HCT116 (cell line): ENCODE results near the gene CTBP2. TPM values are rescaled to one million over a fixed set of nuclear protein-coding genes. Genes with fewer than 3 reads are reported as not detected.

Experiments
- ATAC-seq: fragments of 200-7000 bp; cut with Tn5 transposase; 2 replicates; pipeline ENCODE4 v1.9.1; 2020; ENCODE audit warnings: mild to moderate bottlenecking, moderate library complexity
- BruUV-seq: library from RNA; stranded (reverse); fragments of 400-500 nt; replicated peaks from 2 replicates; lab custom pipeline; 2021; lab: Mats Ljungman, UMichigan
- CTCF ChIA-PET: fragments of 300-600 bp; sonication (Branson Sonifier 250); formaldehyde crosslinking; loops from one replicate; lab custom pipeline; 2021; ENCODE audit warnings: antibody characterized with exemption; lab: Charles Lee
- POLR2A ChIA-PET: fragments of 300-600, 350-600 bp; sonication (Branson Sonifier 250); formaldehyde crosslinking; loops from one replicate; lab custom pipeline; 2021; ENCODE audit warnings: antibody characterized with exemption; lab: Charles Lee
- RAD21 ChIA-PET, 2 experiments: fragments of 300-600 bp; sonication (Branson Sonifier 250); formaldehyde crosslinking; loops; one replicate each; lab custom pipeline; 2023; ENCODE audit warnings: low total read pairs in 2 of 2; ENCODE audit not compliant: uncharacterized antibody in 2 of 2, unreplicated experiment in 2 of 2, low non-redundant PET in 1 of 2; lab: Charles Lee
- DNase-seq: peaks from one replicate; pipeline ENCODE4 v3.0.0-alpha.2; 2010; ENCODE audit warnings: low read depth, low spot score
- H2AFZ ChIP-seq: fragments of 200-600 bp; shearing (Covaris generic), sonication (generic); 2 replicates; pipeline ENCODE4 v1.6.1; 2017; ENCODE audit warnings: low read depth, mixed run types, mixed read lengths, antibody characterized with exemption, low read length; ENCODE audit not compliant: poor library complexity, severe bottlenecking
- H3K27ac ChIP-seq: 2 replicates; pipeline ENCODE4 v1.5.1; 2012; ENCODE audit warnings: low read depth, low read length
- H3K27me3 ChIP-seq: fragments of 200-600 bp; sonication (generic); 2 replicates; pipeline ENCODE4 v1.6.1; 2016; ENCODE audit warnings: mixed run types, low read length, mixed read lengths; ENCODE audit not compliant: insufficient read depth
- H3K36me3 ChIP-seq, 2 experiments: fragments of 200-500 bp in 1 of 2; fragments of 200-600 bp in 1 of 2; sonication (Bioruptor generic) in 1 of 2; sonication (generic) in 1 of 2; 2 replicates each; pipeline versions ENCODE4 v1.5.1 to v1.6.1; 2014 to 2016; ENCODE audit warnings: low read length in 2 of 2, inconsistent platforms in 1 of 2, mixed read lengths in 1 of 2, mixed run types in 1 of 2; ENCODE audit not compliant: insufficient read depth in 2 of 2, control insufficient read depth in 1 of 2
- H3K4me1 ChIP-seq, 2 experiments: fragments of 200-600 bp in 1 of 2; sonication (generic) in 1 of 2; 2 replicates each; pipeline versions ENCODE4 v1.5.1 to v1.6.1; 2012 to 2017; ENCODE audit warnings: low read length in 2 of 2, inconsistent platforms in 1 of 2, mild to moderate bottlenecking in 1 of 2, mixed read lengths in 1 of 2, mixed run types in 1 of 2, moderate library complexity in 1 of 2; ENCODE audit not compliant: insufficient read depth in 2 of 2, control insufficient read depth in 1 of 2
- H3K4me2 ChIP-seq: fragments of 200-600 bp; sonication (generic); 2 replicates; pipeline ENCODE4 v1.6.1; 2017; ENCODE audit warnings: mixed run types, low read length, mixed read lengths
- H3K4me3 ChIP-seq, 2 experiments: fragments of 200-600 bp in 1 of 2; sonication (generic) in 1 of 2; replicated peaks in 1 of 2; 2 replicates each; pipeline ENCODE4 v1.5.1; 2011 to 2016; ENCODE audit warnings: low read length in 2 of 2, control low read depth in 1 of 2, low read depth in 1 of 2, mild to moderate bottlenecking in 1 of 2, mixed read lengths in 1 of 2, mixed run types in 1 of 2
- H3K79me2 ChIP-seq: fragments of 200-600 bp; sonication (generic); 2 replicates; pipeline ENCODE4 v1.6.1; 2017; ENCODE audit warnings: mild to moderate bottlenecking, mixed run types, low read length, moderate library complexity, mixed read lengths; ENCODE audit not compliant: insufficient read depth
- H3K9ac ChIP-seq: fragments of 200-600 bp; sonication (generic); 2 replicates; pipeline ENCODE4 v1.6.1; 2016; ENCODE audit warnings: low read length, mixed read lengths
- H3K9me2 ChIP-seq: fragments of 200-600 bp; sonication (generic), shearing (Covaris generic); 2 replicates; pipeline ENCODE4 v1.6.1; 2017; ENCODE audit warnings: mixed run types, mild to moderate bottlenecking, moderate library complexity; ENCODE audit not compliant: insufficient read depth
- H3K9me3 ChIP-seq, 2 experiments: fragments of 200-500 bp in 1 of 2; fragments of 200-600 bp in 1 of 2; sonication (Bioruptor generic) in 1 of 2; sonication (generic) in 1 of 2; 2 replicates each; pipeline ENCODE4 v1.6.1; 2014 to 2017; ENCODE audit warnings: low read length in 2 of 2, mixed read lengths in 2 of 2, inconsistent platforms in 1 of 2, low read depth in 1 of 2, mild to moderate bottlenecking in 1 of 2, mixed run types in 1 of 2, moderate library complexity in 1 of 2; ENCODE audit not compliant: control insufficient read depth in 1 of 2, insufficient read depth in 1 of 2
- H4K20me1 ChIP-seq: fragments of 200-600 bp; sonication (generic), shearing (Covaris generic); 2 replicates; pipeline ENCODE4 v1.6.1; 2017; ENCODE audit warnings: mixed run types, mild to moderate bottlenecking, moderate library complexity; ENCODE audit not compliant: insufficient read depth
- CEBPB ChIP-seq: IDR thresholded peaks from 2 replicates; pipeline ENCODE4 v1.6.1; 2012; ENCODE audit warnings: low read depth
- EGR1 ChIP-seq: IDR thresholded peaks from 2 replicates; pipeline ENCODE4 v1.6.1; 2012; ENCODE audit warnings: low read depth
- EZH2 ChIP-seq: fragments of 200-600 bp; sonication (generic); IDR thresholded peaks from 2 replicates; pipeline ENCODE4 v1.6.1; 2017; ENCODE audit warnings: antibody characterized with exemption, mixed run types
- EZH2phosphoT487 ChIP-seq: fragments of 200-600 bp; IDR thresholded peaks from 2 replicates; pipeline ENCODE4 v1.6.1; 2018; ENCODE audit warnings: antibody characterized with exemption, borderline replicate concordance
- JUND ChIP-seq: IDR thresholded peaks from 2 replicates; pipeline ENCODE4 v1.6.1; 2012
- POLR2A ChIP-seq: IDR thresholded peaks from 2 replicates; pipeline ENCODE4 v1.7.0; 2011; ENCODE audit warnings: borderline replicate concordance; ENCODE audit not compliant: insufficient read depth, insufficient read length; ENCODE audit errors: extremely low read depth
- POLR2AphosphoS5 ChIP-seq: IDR thresholded peaks from 2 replicates; pipeline ENCODE4 v1.6.1; 2011; ENCODE audit warnings: mild to moderate bottlenecking, low read depth, low read length, moderate library complexity
- RAD21 ChIP-seq: IDR thresholded peaks from 2 replicates; pipeline ENCODE4 v1.6.1; 2012; ENCODE audit warnings: low read depth, mild to moderate bottlenecking
- SP1 ChIP-seq: IDR thresholded peaks from 2 replicates; pipeline ENCODE4 v1.6.1; 2012; ENCODE audit warnings: low read depth
- SRF ChIP-seq: IDR thresholded peaks from 2 replicates; pipeline ENCODE4 v1.6.1; 2012; ENCODE audit warnings: low read depth
- ZFX ChIP-seq: fragments of 450-650 bp; IDR thresholded peaks from 2 replicates; pipeline ENCODE4 v1.6.1; 2017
- ZNF274 ChIP-seq: fragments of 200-500 bp; sonication (Bioruptor generic); IDR thresholded peaks from 2 replicates; pipeline ENCODE4 v1.6.1; 2014; ENCODE audit warnings: mild to moderate bottlenecking, low read depth, low read length, inconsistent platforms
- intact Hi-C: fragments of 100-400 bp; cut with micrococcal nuclease; formaldehyde crosslinking; loops from 2 replicates; pipeline ENCODE4 v1.10.0; 2022
- total RNA-seq: library from RNA; stranded (reverse); gene quantifications from one replicate; pipeline ENCODE4 v1.2.1, GENCODE V29; 2021; ENCODE audit not compliant: unreplicated experiment
- TF ChIP-seq, protein P1 (sequence below), 3 experiments: fragments of 200-600 bp in 1 of 3; sonication (generic) in 1 of 3; IDR thresholded peaks in 2 of 3; conservative IDR thresholded peaks in 1 of 3; 2 replicates each; pipeline ENCODE4 v1.5.1; 2012 to 2017; ENCODE audit warnings: low read depth in 2 of 3, low read length in 2 of 3, antibody characterized with exemption in 1 of 3, borderline replicate concordance in 1 of 3, control low read depth in 1 of 3, mild to moderate bottlenecking in 1 of 3, mixed read lengths in 1 of 3, mixed run types in 1 of 3, moderate library complexity in 1 of 3; ENCODE audit not compliant: insufficient read depth in 1 of 3
- TF ChIP-seq, protein P2 (sequence below): IDR thresholded peaks from 2 replicates; pipeline ENCODE4 v1.6.1; 2011; ENCODE audit warnings: mild to moderate bottlenecking, low read length, moderate library complexity; ENCODE audit not compliant: insufficient replicate concordance; ENCODE audit errors: extremely low read depth

The CTBP2 gene
- total RNA-seq, 1 experiment from 2014 or later = 144 TPM

DNA sequence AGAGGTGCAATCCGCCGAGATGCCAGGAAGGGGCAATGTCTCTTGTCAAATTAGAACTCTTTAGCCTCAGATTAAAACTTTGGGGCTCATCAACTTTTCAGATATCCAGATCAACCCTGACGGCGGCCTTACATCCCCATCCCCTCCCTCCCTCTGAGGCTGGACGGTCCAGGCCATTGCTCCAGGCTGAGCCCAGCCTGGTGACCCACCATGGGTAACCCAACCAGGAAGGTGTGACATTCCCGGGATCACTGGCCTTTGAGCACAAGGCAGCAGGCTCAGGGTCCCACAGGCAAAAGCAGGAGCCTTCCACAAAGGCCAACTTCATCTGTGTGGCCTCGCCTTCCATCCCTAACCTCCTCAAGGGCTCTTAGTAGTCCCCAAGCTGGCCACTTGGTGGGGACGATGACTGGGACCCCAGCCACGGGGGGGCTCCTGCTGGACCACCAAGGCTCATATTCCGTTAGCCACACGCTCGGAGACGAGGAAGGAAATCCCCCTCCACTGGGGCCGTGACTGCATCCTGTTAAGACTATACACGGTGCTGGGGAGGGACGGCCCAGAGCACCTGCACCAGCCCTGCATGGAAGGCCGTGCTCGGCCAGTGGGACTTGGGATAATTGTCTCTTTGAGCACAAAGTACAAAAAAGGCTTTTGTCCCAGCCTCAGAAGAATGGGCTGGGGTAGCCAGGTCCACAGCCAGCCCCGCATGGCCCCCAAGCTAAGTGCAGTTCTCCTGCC lies 155.6 kb downstream of the CTBP2 start:
- RAD21 ChIA-PET = no interaction called here
- DNase-seq (no peak), ATAC-seq (no peak)
- Histone ChIP-seq H3K79me2 (peaks cover 45% of the 10 kb centered on the region; the same call in 1 of the 2 replicates), H3K9me3 (no peaks in the 10 kb centered on the region), H3K27me3 (no peaks in the 10 kb centered on the region), H3K4me1 (no peaks in the 10 kb centered on the region), H2AFZ (no peak overlapping the region), H3K4me2 (no peak overlapping the region), H3K36me3 (peaks cover 9 to 13% of the 10 kb centered on the region in 2 experiments; a peak in 2 of 4 replicates), H3K9ac (no peak overlapping the region), H3K27ac (no peak overlapping the region), H3K4me3 (no peak overlapping the region), H3K9me2 (no peaks in the 10 kb centered on the region), H4K20me1 (peaks cover 14% of the 10 kb centered on the region; the same call in 1 of the 2 replicates)
- CTCF ChIA-PET = no interaction called here
- TF ChIP-seq POLR2A (no peak), JUND (no peak), RAD21 (no peak), EGR1 (no peak), EZH2 (no peak), EZH2phosphoT487 (no peak), SRF (no peak), SP1 (no peak)
- intact Hi-C loops = no loop called here
- POLR2A ChIA-PET = no interaction called here
- BruUV-seq = no TSS peak

DNA sequence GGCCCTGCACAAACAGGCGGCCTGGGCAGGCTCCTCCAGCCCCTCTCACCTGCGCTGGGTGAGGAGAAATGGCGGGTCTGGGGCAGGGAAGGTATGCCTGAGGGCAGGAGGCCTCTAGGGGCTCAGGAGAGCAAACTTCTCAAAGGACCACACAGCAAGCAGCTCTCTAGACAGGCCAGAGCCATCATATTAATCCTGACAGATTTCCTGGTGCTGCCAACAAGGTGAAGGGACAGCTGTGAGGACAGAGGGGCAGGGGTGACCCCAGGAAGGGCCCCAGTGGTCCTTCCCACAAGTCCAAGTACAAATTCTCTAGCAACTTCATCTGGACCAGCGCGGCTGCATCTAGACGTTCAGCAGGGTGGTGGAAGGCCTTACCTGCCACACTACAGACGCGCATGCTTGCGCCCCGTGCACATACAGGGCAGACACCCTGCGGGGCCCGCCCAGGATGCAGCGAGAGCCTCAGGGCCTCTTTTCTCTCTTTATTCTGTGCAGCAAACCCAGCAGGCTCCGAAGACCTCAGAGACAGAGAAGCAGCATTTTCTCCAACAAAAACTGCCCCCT lies 156.4 kb downstream of the CTBP2 start:
- Histone ChIP-seq H3K4me2 (no peak overlapping the region), H3K9me2 (no peaks in the 10 kb centered on the region), H3K4me1 (no peaks in the 10 kb centered on the region), H3K9me3 (no peaks in the 10 kb centered on the region), H3K9ac (no peak overlapping the region), H3K4me3 (no peak overlapping the region), H3K36me3 (peaks cover 17% of the 10 kb centered on the region in 2 experiments; a peak in 3 of 4 replicates), H3K27me3 (no peaks in the 10 kb centered on the region), H2AFZ (no peak overlapping the region), H3K27ac (no peak overlapping the region; the same call in 1 of the 2 replicates), H4K20me1 (peaks cover 14% of the 10 kb centered on the region; the same call in 1 of the 2 replicates), H3K79me2 (peaks cover 37% of the 10 kb centered on the region; the same call in 1 of the 2 replicates)
- ChIA-PET CTCF (no interaction called here), POLR2A (no interaction called here), RAD21 (no interaction called here)
- DNase-seq (no peak), ATAC-seq (peak; percentile 14)
- intact Hi-C loops = no loop called here
- no TSS peak for BruUV-seq
- TF ChIP-seq ZFX (no peak), RAD21 (no peak), SP1 (no peak), POLR2AphosphoS5 (no peak), ZNF274 (no peak), CEBPB (no peak), SRF (no peak)
- TF ChIP-seq, protein P1, sequence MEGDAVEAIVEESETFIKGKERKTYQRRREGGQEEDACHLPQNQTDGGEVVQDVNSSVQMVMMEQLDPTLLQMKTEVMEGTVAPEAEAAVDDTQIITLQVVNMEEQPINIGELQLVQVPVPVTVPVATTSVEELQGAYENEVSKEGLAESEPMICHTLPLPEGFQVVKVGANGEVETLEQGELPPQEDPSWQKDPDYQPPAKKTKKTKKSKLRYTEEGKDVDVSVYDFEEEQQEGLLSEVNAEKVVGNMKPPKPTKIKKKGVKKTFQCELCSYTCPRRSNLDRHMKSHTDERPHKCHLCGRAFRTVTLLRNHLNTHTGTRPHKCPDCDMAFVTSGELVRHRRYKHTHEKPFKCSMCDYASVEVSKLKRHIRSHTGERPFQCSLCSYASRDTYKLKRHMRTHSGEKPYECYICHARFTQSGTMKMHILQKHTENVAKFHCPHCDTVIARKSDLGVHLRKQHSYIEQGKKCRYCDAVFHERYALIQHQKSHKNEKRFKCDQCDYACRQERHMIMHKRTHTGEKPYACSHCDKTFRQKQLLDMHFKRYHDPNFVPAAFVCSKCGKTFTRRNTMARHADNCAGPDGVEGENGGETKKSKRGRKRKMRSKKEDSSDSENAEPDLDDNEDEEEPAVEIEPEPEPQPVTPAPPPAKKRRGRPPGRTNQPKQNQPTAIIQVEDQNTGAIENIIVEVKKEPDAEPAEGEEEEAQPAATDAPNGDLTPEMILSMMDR (IDR thresholded peaks at IDR 0.05 in 2 of 3, conservative IDR thresholded peaks at IDR 0.05 in 1 of 3; ENCODE audit: borderline replicate concordance in 1 of 3, insufficient read depth in 1 of 3, low read depth in 2 of 3, low read length in 2 of 3) = no peak
- TF ChIP-seq, protein P2, sequence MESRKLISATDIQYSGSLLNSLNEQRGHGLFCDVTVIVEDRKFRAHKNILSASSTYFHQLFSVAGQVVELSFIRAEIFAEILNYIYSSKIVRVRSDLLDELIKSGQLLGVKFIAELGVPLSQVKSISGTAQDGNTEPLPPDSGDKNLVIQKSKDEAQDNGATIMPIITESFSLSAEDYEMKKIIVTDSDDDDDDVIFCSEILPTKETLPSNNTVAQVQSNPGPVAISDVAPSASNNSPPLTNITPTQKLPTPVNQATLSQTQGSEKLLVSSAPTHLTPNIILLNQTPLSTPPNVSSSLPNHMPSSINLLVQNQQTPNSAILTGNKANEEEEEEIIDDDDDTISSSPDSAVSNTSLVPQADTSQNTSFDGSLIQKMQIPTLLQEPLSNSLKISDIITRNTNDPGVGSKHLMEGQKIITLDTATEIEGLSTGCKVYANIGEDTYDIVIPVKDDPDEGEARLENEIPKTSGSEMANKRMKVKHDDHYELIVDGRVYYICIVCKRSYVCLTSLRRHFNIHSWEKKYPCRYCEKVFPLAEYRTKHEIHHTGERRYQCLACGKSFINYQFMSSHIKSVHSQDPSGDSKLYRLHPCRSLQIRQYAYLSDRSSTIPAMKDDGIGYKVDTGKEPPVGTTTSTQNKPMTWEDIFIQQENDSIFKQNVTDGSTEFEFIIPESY = no peak
